H1 (cell line): ENCODE data around the gene RGP1. TPM values are rescaled to one million over a fixed set of nuclear protein-coding genes. Genes with fewer than 3 reads are reported as not detected.

Source experiments
- CTCF ChIA-PET: fragments of 300-600 bp; sonication (Branson Sonifier 250); formaldehyde crosslinking; loops from one replicate; lab custom pipeline; 2021; ENCODE audit not compliant: partially characterized antibody; lab: Charles Lee
- POLR2A ChIA-PET: fragments of 300-600 bp; sonication (Branson Sonifier 250); formaldehyde crosslinking; loops from one replicate; lab custom pipeline; 2021; ENCODE audit warnings: inconsistent platforms; ENCODE audit not compliant: partially characterized antibody; lab: Charles Lee
- DNase-seq, 2 experiments: peaks; one replicate each; pipeline versions ENCODE4 v3.0.0 to v3.0.0-alpha.2; 2010 to 2022; ENCODE audit warnings: low spot score in 2 of 2, low read depth in 1 of 2, mixed read lengths in 1 of 2
- FAIRE-seq: peaks from 2 replicates; lab custom pipeline; 2011; peaks lifted over from hg19 to GRCh38; lab: Jason Lieb, UNC
- H2AFZ ChIP-seq: 2 replicates; pipeline ENCODE4 v1.8.1; 2012; ENCODE audit warnings: low read length, inconsistent platforms
- H2AK5ac ChIP-seq: 2 replicates; pipeline ENCODE4 v1.6.1; 2013; ENCODE audit warnings: low read depth, low read length
- H2BK120ac ChIP-seq: replicated peaks from 2 replicates; pipeline ENCODE3; 2013; ENCODE audit warnings: low read depth, low read length, inconsistent platforms
- H2BK12ac ChIP-seq: 2 replicates; pipeline ENCODE4 v1.6.1; 2013; ENCODE audit warnings: low read depth, low read length
- H2BK15ac ChIP-seq: 2 replicates; pipeline ENCODE4 v1.6.1; 2013; ENCODE audit warnings: low read length
- H2BK20ac ChIP-seq: 2 replicates; pipeline ENCODE4 v1.6.1; 2013; ENCODE audit warnings: low read length
- H2BK5ac ChIP-seq: 2 replicates; pipeline ENCODE4 v1.6.1; 2013; ENCODE audit warnings: low read depth, low read length
- H3K14ac ChIP-seq: 2 replicates; pipeline ENCODE4 v1.6.1; 2013; ENCODE audit warnings: inconsistent platforms; ENCODE audit not compliant: insufficient read length
- H3K18ac ChIP-seq: 2 replicates; pipeline ENCODE4 v1.6.1; 2013; ENCODE audit warnings: low read length; ENCODE audit errors: extremely low read depth
- H3K23ac ChIP-seq: 2 replicates; pipeline ENCODE4 v1.6.1; 2013; ENCODE audit warnings: inconsistent platforms; ENCODE audit not compliant: insufficient read length
- H3K23me2 ChIP-seq: 2 replicates; pipeline ENCODE4 v1.6.1; 2013; ENCODE audit warnings: low read depth, low read length
- H3K27ac ChIP-seq: 2 replicates; pipeline ENCODE4 v1.6.1; 2011; ENCODE audit warnings: low read depth, low read length, inconsistent platforms
- H3K27me3 ChIP-seq, 4 experiments: replicated peaks in 1 of 4; 1 replicate in 1 of 4; 2 replicates in 3 of 4; pipeline versions ENCODE4 v1.6.1 to v1.8.1; 2011 to 2013; ENCODE audit warnings: low read length in 3 of 4, mild to moderate bottlenecking in 3 of 4, inconsistent platforms in 2 of 4, mixed read lengths in 2 of 4, moderate library complexity in 1 of 4; ENCODE audit not compliant: control insufficient read depth in 3 of 4, insufficient read depth in 3 of 4; ENCODE audit errors: extremely low read depth in 1 of 4
- H3K36me3 ChIP-seq, 4 experiments: 2 replicates each; pipeline versions ENCODE4 v1.6.1 to v1.8.1; 2011 to 2013; ENCODE audit warnings: mild to moderate bottlenecking in 4 of 4, low read length in 3 of 4, moderate library complexity in 2 of 4, control low read depth in 1 of 4, inconsistent platforms in 1 of 4; ENCODE audit not compliant: insufficient read depth in 4 of 4, control insufficient read depth in 2 of 4
- H3K4ac ChIP-seq: replicated peaks from 2 replicates; pipeline ENCODE3; 2013; ENCODE audit warnings: low read length, low read depth, mixed read lengths, inconsistent platforms; ENCODE audit not compliant: insufficient read length
- H3K4me1 ChIP-seq, 4 experiments: replicated peaks in 1 of 4; 1 replicate in 1 of 4; 2 replicates in 3 of 4; pipeline versions ENCODE4 v1.6.1 to v1.8.1; 2011 to 2013; ENCODE audit warnings: low read length in 3 of 4, inconsistent platforms in 2 of 4, mixed read lengths in 1 of 4; ENCODE audit not compliant: insufficient read depth in 4 of 4, control insufficient read depth in 3 of 4
- H3K4me2 ChIP-seq, 2 experiments: 2 replicates each; pipeline versions ENCODE4 v1.6.1 to v1.8.1; 2011 to 2013; ENCODE audit warnings: low read depth in 2 of 2, low read length in 2 of 2, control low read depth in 1 of 2, inconsistent platforms in 1 of 2, mild to moderate bottlenecking in 1 of 2; ENCODE audit not compliant: insufficient read depth in 1 of 2
- H3K4me3 ChIP-seq, 4 experiments: fragments of 200-600, 300-600 bp in 1 of 4; sonication (generic), shearing (Covaris generic), sonication (Bioruptor Twin) in 1 of 4; 2 replicates each; pipeline versions ENCODE4 v1.5.1 to v1.8.1; 2011 to 2016; ENCODE audit warnings: low read length in 4 of 4, low read depth in 3 of 4, control low read depth in 2 of 4, inconsistent platforms in 2 of 4, mild to moderate bottlenecking in 2 of 4, mixed read lengths in 1 of 4, moderate library complexity in 1 of 4; ENCODE audit not compliant: insufficient read depth in 2 of 4; ENCODE audit errors: extremely low read depth in 1 of 4
- H3K56ac ChIP-seq: replicated peaks from 2 replicates; pipeline ENCODE3; 2013; ENCODE audit warnings: low read depth, mild to moderate bottlenecking, mixed read lengths, low read length, inconsistent platforms; ENCODE audit not compliant: insufficient read length
- H3K79me1 ChIP-seq: 2 replicates; pipeline ENCODE4 v1.6.1; 2013; ENCODE audit warnings: low read depth, low read length, control low read depth
- H3K79me2 ChIP-seq, 2 experiments: 2 replicates each; pipeline versions ENCODE4 v1.6.1 to v1.8.1; 2012 to 2013; ENCODE audit warnings: low read length in 2 of 2, mild to moderate bottlenecking in 2 of 2, inconsistent platforms in 1 of 2; ENCODE audit not compliant: insufficient read depth in 2 of 2, control insufficient read depth in 1 of 2
- H3K9ac ChIP-seq, 4 experiments: replicated peaks in 1 of 4; 1 replicate in 1 of 4; 2 replicates in 3 of 4; pipeline versions ENCODE4 v1.6.1 to v1.8.1; 2011 to 2013; ENCODE audit warnings: low read depth in 3 of 4, low read length in 3 of 4, control low read depth in 2 of 4, mild to moderate bottlenecking in 2 of 4, moderate library complexity in 2 of 4, inconsistent platforms in 1 of 4; ENCODE audit errors: extremely low read depth in 1 of 4
- H3K9me3 ChIP-seq, 2 experiments: 2 replicates each; pipeline versions ENCODE4 v1.6.1 to v1.8.1; 2012 to 2013; ENCODE audit warnings: mild to moderate bottlenecking in 2 of 2, moderate library complexity in 2 of 2, control low read depth in 1 of 2, inconsistent platforms in 1 of 2, low read depth in 1 of 2, low read length in 1 of 2, mixed read lengths in 1 of 2; ENCODE audit not compliant: insufficient read depth in 2 of 2
- H4K20me1 ChIP-seq, 2 experiments: replicated peaks in 1 of 2; 2 replicates each; pipeline versions ENCODE3 to v1.8.1; 2011 to 2013; ENCODE audit warnings: inconsistent platforms in 2 of 2, low read length in 2 of 2, mild to moderate bottlenecking in 1 of 2; ENCODE audit not compliant: insufficient read depth in 2 of 2, control insufficient read depth in 1 of 2
- H4K5ac ChIP-seq: 2 replicates; pipeline ENCODE4 v1.6.1; 2013; ENCODE audit warnings: low read length, low read depth, mixed read lengths, inconsistent platforms; ENCODE audit not compliant: insufficient read length
- H4K8ac ChIP-seq: 2 replicates; pipeline ENCODE4 v1.8.0; 2013; ENCODE audit warnings: mild to moderate bottlenecking, moderate library complexity, low read length, inconsistent platforms; ENCODE audit not compliant: insufficient read depth; ENCODE audit errors: extremely low read depth
- H4K91ac ChIP-seq: replicated peaks from 2 replicates; pipeline ENCODE3; 2013; ENCODE audit warnings: low read length, mixed read lengths, inconsistent platforms; ENCODE audit not compliant: insufficient read length
- CHD2 ChIP-seq: IDR thresholded peaks from 2 replicates; pipeline ENCODE4 v1.6.1; 2012; ENCODE audit warnings: low read length, improper control_type of control experiment
- NANOG ChIP-seq: IDR thresholded peaks from 2 replicates; pipeline ENCODE4 v1.6.1; 2011; ENCODE audit warnings: low read length, low read depth, mild to moderate bottlenecking, inconsistent platforms; ENCODE audit not compliant: insufficient read depth, poor library complexity, severe bottlenecking
- PHF8 ChIP-seq: fragments of 200-600 bp; sonication (generic); conservative IDR thresholded peaks from 2 replicates; pipeline ENCODE4 v1.7.1; 2012; ENCODE audit warnings: low read depth, mild to moderate bottlenecking, inconsistent platforms, low read length, moderate library complexity
- RBBP5 ChIP-seq: IDR thresholded peaks from 2 replicates; pipeline ENCODE4 v1.7.1; 2012; ENCODE audit warnings: low read depth, mild to moderate bottlenecking, inconsistent platforms, low read length, moderate library complexity, borderline replicate concordance
- SAP30 ChIP-seq: fragments of 300-600 bp; sonication (generic); IDR thresholded peaks from 2 replicates; pipeline ENCODE4 v1.7.1; 2012; ENCODE audit warnings: low read length, moderate library complexity, mild to moderate bottlenecking, inconsistent platforms; ENCODE audit not compliant: insufficient read depth, insufficient replicate concordance
- SP4 ChIP-seq: IDR thresholded peaks from 2 replicates; pipeline ENCODE4 v1.6.1; 2012; ENCODE audit warnings: low read length, inconsistent platforms
- WGBS, 2 experiments: shearing (Covaris generic) in 1 of 2; methylation state at CpG; one replicate each; pipeline versions ENCODE4 v1.1.6 to v1.1.7; 2013 to 2015; ENCODE audit warnings: low lambda C conversion rate in 2 of 2, mixed read lengths in 2 of 2, inconsistent platforms in 1 of 2, low coverage in 1 of 2, missing lambda C conversion rate in 1 of 2; ENCODE audit not compliant: insufficient replicate concordance in 2 of 2, insufficient coverage in 1 of 2, insufficient read length in 1 of 2; ENCODE audit errors: extremely low coverage in 1 of 2, missing lambda C conversion rate in 1 of 2; 5-methylcytosine and 5-hydroxymethylcytosine counted together
- polyA plus RNA-seq, 7 experiments: library from polyadenylated mRNA; depleted of rRNA in 3 of 7; stranded (reverse) in 5 of 7; unstranded in 2 of 7; fragments of >200 nt in 5 of 7; fragments of 200-250 nt in 2 of 7; gene quantifications; 1 replicate in 5 of 7; 2 replicates in 1 of 7; 4 replicates in 1 of 7; pipeline versions ENCODE4 v1.2.1 to v1.2.3, GENCODE V29; 2011 to 2013; ENCODE audit warnings: missing spikeins in 2 of 7, mixed read lengths in 2 of 7
- total RNA-seq: library from RNA; stranded (reverse); fragmentation: NEBNext Ultra II Directional; extraction: Animal tissue kit (Norgen Biotek cat#: 25700); gene quantifications from 2 replicates; pipeline ENCODE4 v1.2.1, GENCODE V29; 2021

Gene RGP1
- total and polyA plus RNA-seq, 2 of the 8 experiments (the other 6 are each of a cell fraction or from before 2014, with no cell fraction given): 11.8 to 22.7 TPM

- 4% methylated on average over 17 of the region's 20 CpGs; no CpG with 5 or more reads in 1 of the 2 experiments for WGBS, 2 experiments
- Histone ChIP-seq H2BK15ac (peak overlapping the region; percentile 41; the same call in 1 of the 2 replicates), H4K8ac (peak overlapping the region; percentile 51), H3K23ac (no peak overlapping the region), H2BK5ac (peak overlapping the region; percentile 91), H2BK20ac (no peak overlapping the region), H3K27ac (peak overlapping the region; percentile 81), H3K9me3 (no peaks in the 10 kb centered on the region), H3K4ac (no peak overlapping the region), H3K9ac (peak overlapping the region; percentile 70 to 76 (median 72)), H3K23me2 (no peaks in the 10 kb centered on the region; the same call in 1 of the 2 replicates), H4K20me1 (no peaks in the 10 kb centered on the region), H3K4me2 (peak overlapping the region; percentile 90 to 97), H3K4me1 (peaks cover 0 to 5% (median 0%) of the 10 kb centered on the region in 4 experiments; a peak in 2 of 7 replicates), H3K14ac (no peak overlapping the region), H3K36me3 (peaks cover 0 to 9% (median 6%) of the 10 kb centered on the region in 4 experiments; a peak in 5 of 8 replicates), H2BK12ac (peak overlapping the region; percentile 84), H3K79me2 (peaks cover 0 to 24% of the 10 kb centered on the region in 2 experiments; a peak in 2 of 4 replicates), H2AFZ (peak overlapping the region; percentile 54; the same call in 1 of the 2 replicates), H4K5ac (peak overlapping the region; percentile 70), H4K91ac (peak overlapping the region; percentile 10), H3K56ac (peak overlapping the region; percentile 85), H3K4me3 (peak overlapping the region; percentile 85 to 92 (median 90)), H2AK5ac (no peak overlapping the region), H3K27me3 (no peaks in the 10 kb centered on the region), H3K18ac (peak overlapping the region; percentile 82; the same call in 1 of the 2 replicates), H3K79me1 (no peaks in the 10 kb centered on the region), H2BK120ac (no peak overlapping the region)
- DNase-seq (peak in 1 of 2 experiments; percentile 84), FAIRE-seq (no peak)
- ChIA-PET CTCF (interaction anchor here (0.8 to 2.3 kb wide), 14 partner anchors 9 to 99 kb away, joined by 3 to 18 read pairs (median 5); partner anchors contain the start of genes CCDC107, CREB3 and RMRP), POLR2A (interaction anchor here (1.0 to 2.2 kb wide), 8 partner anchors 8 to 99 kb away, joined by 3 to 11 read pairs (median 6); partner anchors contain the start of genes CCDC107, CREB3, GBA2 and HINT2)
- TF ChIP-seq PHF8 (peak; percentile 61), SP4 (no peak), CHD2 (no peak), NANOG (no peak), RBBP5 (peak; percentile 21; the same call in 1 of the 2 replicates), SAP30 (peak; percentile 74)
These were observed 8.3 kb downstream of the RGP1 start for GRCh38 chr9:35757226-35757891.
